Measurements from ENCODE around the gene ZBED1.
"Not testable (repeated sequence)": the region's sequence is repeated elsewhere in the genome, so short reads cannot be mapped to it uniquely, and the experiment has no call there.

GRCh38 chrX:2469852-2470251, 30.9 kb downstream of the ZBED1 start:
- not testable (repeated sequence) for TF ChIP-seq CTCF (IDR thresholded peaks at IDR 0.05); ZFX (IDR thresholded peaks at IDR 0.05; ENCODE audit: borderline replicate concordance)
